GM12878 (cell line): ENCODE data around the gene CEP131. TPM values are rescaled to one million over a fixed set of nuclear protein-coding genes. Genes with fewer than 3 reads are reported as not detected.

Experiments
- ATAC-seq: fragments of 200-7000 bp; cut with Tn5 transposase; 3 replicates; pipeline ENCODE4 v1.9.1; 2020; ENCODE audit warnings: mild to moderate bottlenecking, moderate library complexity
- BruUV-seq: library from RNA; stranded (reverse); fragments of 400-500 nt; replicated peaks from 2 replicates; lab custom pipeline; 2021; lab: Mats Ljungman, UMichigan
- CTCF ChIA-PET: fragments of 300-600 bp; sonication (Branson Sonifier 250); formaldehyde crosslinking; extraction: SDS; loops from one replicate; lab custom pipeline; 2021; ENCODE audit warnings: inconsistent platforms; lab: Yijun Ruan, JAX
- POLR2A ChIA-PET: fragments of 350-600 bp; formaldehyde crosslinking; extraction: SDS; loops from one replicate; lab custom pipeline; 2021; ENCODE audit warnings: inconsistent platforms; lab: Charles Lee
- RAD21 ChIA-PET: fragments of 300-600 bp; sonication (Branson Sonifier 250); formaldehyde crosslinking; loops from one replicate; lab custom pipeline; 2023; ENCODE audit warnings: antibody characterized with exemption; ENCODE audit not compliant: unreplicated experiment; lab: Charles Lee
- SMC1A ChIA-PET: fragments of 300-600 bp; sonication (Branson Sonifier 250); formaldehyde crosslinking; loops from one replicate; lab custom pipeline; 2023; ENCODE audit not compliant: unreplicated experiment, uncharacterized antibody; lab: Charles Lee
- DNase-seq: peaks from one replicate; pipeline ENCODE4 v3.0.0-alpha.2; 2011; ENCODE audit warnings: low read depth, low spot score
- FAIRE-seq: peaks from 3 replicates; lab custom pipeline; 2011; peaks lifted over from hg19 to GRCh38; lab: Jason Lieb, UNC
- H2AFZ ChIP-seq: 2 replicates; pipeline ENCODE4 v1.6.0; 2011; ENCODE audit warnings: low read depth, low read length, control low read depth; ENCODE audit not compliant: control insufficient read depth
- H3K27ac ChIP-seq: 2 replicates; pipeline ENCODE4 v1.5.1; 2011; ENCODE audit warnings: control low read depth; ENCODE audit not compliant: control insufficient read depth, insufficient read depth
- H3K27me3 ChIP-seq, 2 experiments: replicated peaks in 1 of 2; 2 replicates each; pipeline versions ENCODE4 v1.6.0 to v1.6.1; 2011; ENCODE audit warnings: low read length in 1 of 2; ENCODE audit not compliant: control insufficient read depth in 2 of 2, insufficient read depth in 2 of 2
- H3K36me3 ChIP-seq, 2 experiments: 2 replicates each; pipeline ENCODE4 v1.5.1; 2011; ENCODE audit warnings: low read length in 1 of 2; ENCODE audit not compliant: control insufficient read depth in 2 of 2, insufficient read depth in 2 of 2
- H3K4me1 ChIP-seq: 2 replicates; pipeline ENCODE4 v1.6.1; 2011; ENCODE audit warnings: mild to moderate bottlenecking, low read length, moderate library complexity, mixed read lengths; ENCODE audit not compliant: control insufficient read depth, insufficient read depth
- H3K4me2 ChIP-seq: 2 replicates; pipeline ENCODE4 v1.6.0; 2011; ENCODE audit warnings: control low read depth; ENCODE audit not compliant: control insufficient read depth, insufficient read depth
- H3K4me3 ChIP-seq: fragments of 200-600 bp; sonication (generic); 2 replicates; pipeline ENCODE4 v1.5.1; 2016
- H3K79me2 ChIP-seq: 2 replicates; pipeline ENCODE4 v1.6.0; 2011; ENCODE audit warnings: low read length; ENCODE audit not compliant: control insufficient read depth, insufficient read depth
- H3K9ac ChIP-seq: 2 replicates; pipeline ENCODE4 v1.8.0; 2011; ENCODE audit warnings: low read length, control low read depth, mixed read lengths; ENCODE audit not compliant: control insufficient read depth, insufficient read depth
- H3K9me3 ChIP-seq: replicated peaks from 3 replicates; pipeline ENCODE4 v1.5.1; 2011; ENCODE audit warnings: mild to moderate bottlenecking, low read length; ENCODE audit not compliant: control insufficient read depth, insufficient read depth
- H4K20me1 ChIP-seq: 2 replicates; pipeline ENCODE4 v1.6.0; 2011; ENCODE audit not compliant: control insufficient read depth, insufficient read depth
- CREM ChIP-seq: IDR thresholded peaks from 2 replicates; pipeline ENCODE4 v1.6.1; 2014; ENCODE audit warnings: antibody characterized with exemption, low read depth
- MAX ChIP-seq: IDR thresholded peaks from 2 replicates; pipeline ENCODE4 v1.6.1; 2012; ENCODE audit warnings: low read depth, low read length, improper control_type of control experiment
- NKRF ChIP-seq: fragments of 450-650 bp; conservative IDR thresholded peaks from 2 replicates; pipeline ENCODE4 v1.6.1; 2017; ENCODE audit warnings: mild to moderate bottlenecking, moderate library complexity
- NRF1 ChIP-seq: conservative IDR thresholded peaks from 2 replicates; pipeline ENCODE4 v1.6.1; 2011; ENCODE audit warnings: mild to moderate bottlenecking, low read depth, low read length, improper control_type of control experiment
- SIN3A ChIP-seq: IDR thresholded peaks from 2 replicates; pipeline ENCODE4 v1.6.1; 2012; ENCODE audit warnings: low read depth, low read length, improper control_type of control experiment
- WRNIP1 ChIP-seq: IDR thresholded peaks from 2 replicates; pipeline ENCODE4 v1.6.1; 2011; ENCODE audit warnings: low read depth, low read length, improper control_type of control experiment, borderline replicate concordance
- WGBS: methylation state at CpG from one replicate; pipeline ENCODE4 v1.1.6; 2016; ENCODE audit warnings: low lambda C conversion rate; ENCODE audit not compliant: insufficient replicate concordance, insufficient coverage; ENCODE audit errors: missing lambda C conversion rate; 5-methylcytosine and 5-hydroxymethylcytosine counted together
- in situ Hi-C: fragments of 300-500 bp; cut with MboI; formaldehyde crosslinking; loops from 9 replicates; pipeline ENCODE4 v1.14.3; 2018; ENCODE audit warnings: mixed read lengths
- intact Hi-C: fragments of 100-400 bp; cut with micrococcal nuclease; formaldehyde crosslinking; loops from one replicate; pipeline ENCODE4 v1.14.2; 2022; ENCODE audit not compliant: unreplicated experiment
- polyA plus RNA-seq, 11 experiments: library from polyadenylated mRNA; depleted of rRNA in 4 of 11; unstranded in 6 of 11; stranded (reverse) in 5 of 11; fragments of >200 nt; fragmentation: Nextera tagmentation in 4 of 11; fragmentation: Illumina TruSeq in 1 of 11; extraction: Ambion mirVana in 4 of 11; extraction: Trizol in 1 of 11; gene quantifications; 1 replicate in 1 of 11; 2 replicates in 10 of 11; pipeline versions ENCODE4 v1.2.1 to v1.2.3, GENCODE V29; 2011 to 2016; ENCODE audit warnings: inconsistent platforms in 2 of 11, missing spikeins in 2 of 11, low read depth in 1 of 11
- total RNA-seq, 4 experiments: library from RNA; depleted of rRNA in 3 of 4; stranded (reverse); fragments of >200 nt in 3 of 4; fragmentation: Illumina TruSeq in 1 of 4; extraction: Trizol in 1 of 4; gene quantifications; 2 replicates each; pipeline versions ENCODE4 v1.2.1 to v1.2.3, GENCODE V29; 2013 to 2021

Gene CEP131
- total and polyA plus RNA-seq, 10 of the 15 experiments (the other 5 are each of a cell fraction or from before 2014, with no cell fraction given): 0.05 to 17.3 (median 6.7) TPM

GRCh38 chr17:81199482-81199830 is 23.3 kb downstream of the CEP131 start:
- no peak overlapping the region for H2AFZ ChIP-seq
- ChIA-PET RAD21 (no interaction called here), SMC1A (no interaction called here), CTCF (no interaction called here), POLR2A (no interaction called here)
- no peak for ATAC-seq
- no peaks in the 10 kb centered on the region for H4K20me1 ChIP-seq
- no peak overlapping the region for H3K4me3 ChIP-seq
- H3K79me2 ChIP-seq: no peaks in the 10 kb centered on the region
- H3K9ac ChIP-seq: no peak overlapping the region
- no peak for DNase-seq
- H3K9me3 ChIP-seq: no peaks in the 10 kb centered on the region
- peaks cover 4 to 7% of the 10 kb centered on the region in 2 experiments; a peak in 2 of 4 replicates for H3K36me3 ChIP-seq
- FAIRE-seq: no peak
- BruUV-seq: no TSS peak
- H3K4me2 ChIP-seq: no peak overlapping the region
- TF ChIP-seq SIN3A: no peak
- no peak for TF ChIP-seq NKRF
- no peak for TF ChIP-seq WRNIP1
- no peak for TF ChIP-seq CREM
- no peak overlapping the region for H3K27ac ChIP-seq
- 83% methylated on average over 18 of the region's 18 CpGs for WGBS
- no peaks in the 10 kb centered on the region for H3K27me3 ChIP-seq
- intact Hi-C loops: no loop called here
- H3K4me1 ChIP-seq: no peaks in the 10 kb centered on the region
- in situ Hi-C loops: no loop called here

- H3K27me3 ChIP-seq: no peaks in the 10 kb centered on the region
- H3K79me2 ChIP-seq: no peaks in the 10 kb centered on the region
- H3K4me3 ChIP-seq: no peak overlapping the region
- DNase-seq (no peak), FAIRE-seq (no peak)
- H3K9ac ChIP-seq: no peak overlapping the region
- H3K27ac ChIP-seq: no peak overlapping the region
- CTCF ChIA-PET: interaction anchor here (0.7 to 0.9 kb wide), 2 partner anchors 42 to 286 kb away, joined by 3 read pairs; no protein-coding TSS in a partner anchor
- H3K4me1 ChIP-seq: no peaks in the 10 kb centered on the region
- no peak overlapping the region for H2AFZ ChIP-seq
- 91% methylated on average over 22 of the region's 22 CpGs for WGBS
- no TSS peak for BruUV-seq
- H3K9me3 ChIP-seq: no peaks in the 10 kb centered on the region
- RAD21 ChIA-PET: no interaction called here
- no peaks in the 10 kb centered on the region for H4K20me1 ChIP-seq
- intact Hi-C loops: no loop called here
- peaks cover 4 to 7% of the 10 kb centered on the region in 2 experiments; a peak in 2 of 4 replicates for H3K36me3 ChIP-seq
- in situ Hi-C loops: no loop called here
- TF ChIP-seq NRF1 (no peak), MAX (no peak)
- TF ChIP-seq, all 136 proteins: peak for 0
- SMC1A ChIA-PET: interaction anchor here (1.2 kb wide), 1 partner anchor 24 kb away, joined by 3 read pairs; the partner anchor contains the start of gene CEP131
- POLR2A ChIA-PET: no interaction called here
- ATAC-seq: no peak
- no peak overlapping the region for H3K4me2 ChIP-seq
These were observed 23.8 kb downstream of the CEP131 start for GRCh38 chr17:81198826-81199481.
